GM19438 (cell line): Measurements from ENCODE around the gene FAM241A.
"Not testable (repeated sequence)": the region's sequence is repeated elsewhere in the genome, so short reads cannot be mapped to it uniquely, and the experiment has no call there.

Experiments
- ATAC-seq: cut with Tn5 transposase; IDR thresholded peaks from one replicate; pipeline ENCODE4 v1.9.1; 2021; ENCODE audit warnings: low read depth; ENCODE audit not compliant: unreplicated experiment

Gene FAM241A

GRCh38 chr4:112130906-112131305 lies 14.3 kb upstream of the FAM241A start:
- ATAC-seq = no peak

GRCh38 chr4:112136551-112136950 lies 8.7 kb upstream of the FAM241A start:
- no peak for ATAC-seq

DNA sequence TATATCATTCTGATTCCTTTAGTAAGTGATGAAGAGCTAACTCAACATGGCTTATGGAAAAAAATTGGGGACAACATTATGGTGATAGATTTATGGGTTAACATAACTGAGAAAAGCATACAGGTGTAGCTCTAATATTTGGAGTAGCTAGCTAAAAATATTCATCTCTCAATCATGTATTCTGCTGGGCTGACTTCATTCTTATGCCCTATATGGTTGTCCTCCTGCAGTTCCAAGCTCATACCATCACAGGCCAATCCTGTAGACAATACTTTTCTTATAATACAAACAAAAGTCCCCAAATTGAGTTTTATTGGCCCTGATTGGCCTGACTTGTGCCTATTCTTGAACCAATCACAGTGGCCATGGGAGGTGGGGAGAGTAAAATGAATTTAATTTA lies 6.7 kb upstream of the FAM241A start:
- no peak for ATAC-seq

GRCh38 chr4:112140536-112140935 lies 4.7 kb upstream of the FAM241A start:
- no peak for ATAC-seq

GRCh38 chr4:112141366-112142138 lies 3.7 kb upstream of the FAM241A start:
- ATAC-seq = no peak

GRCh38 chr4:112142182-112142581 lies 3.1 kb upstream of the FAM241A start:
- no peak for ATAC-seq

GRCh38 chr4:112143781-112144180 lies 1.5 kb upstream of the FAM241A start:
- ATAC-seq = no peak

GRCh38 chr4:112144546-112145325 lies 518 bp upstream of the FAM241A start:
- no peak for ATAC-seq

- ATAC-seq = peak; percentile 50
Observed at GRCh38 chr4:112145790-112146501, 692 bp downstream of the FAM241A start.

DNA sequence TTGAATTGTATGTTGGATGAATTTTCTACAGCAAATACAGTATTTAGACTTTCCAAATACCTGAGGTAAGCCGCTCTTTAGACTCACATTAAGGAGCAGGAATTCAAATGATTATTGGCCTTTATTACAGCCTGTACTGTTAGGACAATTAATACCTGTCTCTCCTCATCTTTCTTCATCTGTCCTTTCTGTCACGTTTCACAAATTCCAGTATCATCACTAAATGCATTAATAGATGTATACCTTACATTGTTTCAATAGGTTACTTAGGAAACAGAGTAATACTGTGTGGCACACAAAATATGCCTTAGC lies 1.2 kb downstream of the FAM241A start:
- ATAC-seq = no peak

DNA sequence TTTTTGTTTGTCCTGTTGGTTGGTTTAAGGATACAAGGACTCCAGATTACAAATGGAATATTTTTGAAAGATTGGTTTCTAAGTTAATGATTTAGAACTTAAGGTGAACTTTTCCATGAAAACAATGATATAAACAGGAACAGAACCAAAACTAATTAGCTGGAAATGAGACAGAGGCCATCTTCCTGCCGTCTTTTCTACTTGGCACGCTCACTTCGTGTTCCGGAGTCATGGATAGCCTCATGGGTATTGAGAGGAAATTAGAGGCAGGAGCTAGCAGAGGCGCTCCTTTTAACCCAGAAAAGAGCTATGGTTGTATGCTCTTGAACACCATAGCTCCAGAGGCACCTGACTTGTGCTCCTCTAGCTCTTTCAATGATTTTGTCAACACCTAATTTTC lies 2.4 kb downstream of the FAM241A start:
- no peak for ATAC-seq

- ATAC-seq = no peak
Observed at GRCh38 chr4:112150920-112151319, 5.7 kb downstream of the FAM241A start.

DNA sequence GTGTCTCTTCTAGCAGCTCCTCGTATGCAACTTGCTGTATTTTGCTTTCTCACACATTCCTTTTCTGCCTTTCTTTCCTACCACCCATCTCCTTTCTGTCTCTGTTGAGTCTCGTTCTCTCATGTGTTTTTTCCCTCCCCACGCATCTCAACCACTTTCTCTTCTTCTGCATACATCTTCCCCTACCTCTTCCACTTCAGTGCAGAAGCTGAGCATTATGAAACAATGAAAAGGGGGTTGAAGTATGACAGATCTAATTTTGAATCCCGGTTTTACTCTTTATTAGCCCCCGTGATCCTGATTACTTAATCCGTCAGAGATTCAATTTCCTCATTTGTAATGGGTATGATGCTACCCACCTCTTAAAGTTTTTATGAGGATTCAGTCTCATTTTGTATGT lies 7.3 kb downstream of the FAM241A start:
- ATAC-seq = no peak

DNA sequence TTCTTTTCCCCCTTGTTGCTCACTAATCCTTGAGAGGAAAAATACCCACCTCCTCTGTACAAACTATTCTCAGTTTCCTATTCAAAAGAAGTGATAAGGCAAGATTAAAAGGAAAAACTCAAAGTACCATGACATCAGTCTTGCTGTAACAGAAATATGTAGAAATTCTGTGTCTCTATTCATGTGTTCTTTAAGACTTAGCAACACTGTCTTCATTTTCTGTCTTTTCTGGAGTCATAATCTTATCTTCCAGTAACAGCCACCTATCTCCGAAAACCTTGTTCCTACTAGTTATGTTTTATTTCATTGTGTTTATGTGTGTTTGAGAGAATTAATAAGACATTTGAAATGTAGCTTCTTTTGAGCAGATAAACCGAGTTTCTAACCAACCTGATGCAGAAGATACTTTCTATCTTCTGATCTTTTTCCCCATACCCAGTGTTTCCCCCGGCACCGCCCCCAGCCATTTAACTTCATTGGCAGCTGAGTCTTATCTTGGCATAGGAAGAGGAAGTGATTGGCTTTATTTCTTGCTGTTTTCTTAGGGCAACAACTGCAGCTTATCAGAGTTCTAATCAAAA lies 8.0 kb downstream of the FAM241A start:
- no peak for ATAC-seq

DNA sequence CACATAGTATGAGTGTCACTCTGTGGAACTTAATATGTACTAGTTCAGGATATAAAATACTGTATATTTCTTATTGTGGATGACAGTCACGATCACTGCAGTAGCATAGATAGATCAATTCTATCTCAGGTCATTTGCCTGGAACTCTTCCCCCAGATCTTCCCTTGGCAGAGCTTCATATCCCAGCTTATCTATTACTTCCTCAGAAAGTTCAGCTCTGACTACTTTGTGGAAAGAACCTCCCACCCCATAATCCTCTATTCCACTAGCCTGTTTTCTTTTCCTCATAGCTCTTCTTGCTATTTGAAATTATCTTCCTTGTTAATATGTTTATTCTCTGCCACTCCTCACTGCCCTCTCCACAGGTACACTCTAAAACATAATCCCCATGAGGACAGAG lies 10.9 kb downstream of the FAM241A start:
- ATAC-seq = no peak

DNA sequence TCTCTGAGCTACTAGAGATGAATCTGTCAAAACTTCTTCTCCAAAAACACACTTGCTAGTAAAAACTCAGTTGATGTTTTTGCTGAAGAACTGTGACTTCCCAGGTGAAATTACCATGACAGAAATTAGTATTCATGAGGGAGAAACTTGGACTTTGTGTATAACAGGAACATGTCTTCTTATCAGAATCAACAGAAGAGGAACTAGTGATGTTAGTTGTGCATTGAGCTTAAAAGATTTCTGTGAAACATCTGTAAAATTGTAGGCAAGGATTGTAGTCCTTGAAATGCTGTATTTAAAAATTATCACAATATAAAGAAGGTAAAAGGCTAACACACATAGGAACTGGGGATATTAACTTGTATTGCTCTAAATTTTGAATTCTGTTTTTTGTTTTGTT lies 11.3 kb downstream of the FAM241A start:
- no peak for ATAC-seq

DNA sequence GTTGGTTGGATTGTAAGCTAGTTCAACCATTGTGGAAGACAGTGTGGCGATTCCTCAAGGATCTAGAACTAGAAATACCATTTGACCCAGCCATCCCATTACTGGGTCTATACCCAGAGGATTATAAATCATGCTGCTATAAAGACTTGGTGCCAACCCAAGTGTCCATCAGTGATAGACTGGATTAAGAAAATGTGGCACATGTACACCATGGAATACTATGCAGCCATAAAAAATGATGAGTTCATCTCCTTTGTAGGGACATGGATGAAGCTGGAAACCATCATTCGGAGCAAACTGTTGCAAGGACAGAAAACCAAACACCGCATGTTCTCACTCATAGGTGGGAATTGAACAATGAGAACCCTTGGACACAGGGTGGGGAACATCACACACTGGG lies 18.5 kb downstream of the FAM241A start:
- not testable (repeated sequence) for ATAC-seq

DNA sequence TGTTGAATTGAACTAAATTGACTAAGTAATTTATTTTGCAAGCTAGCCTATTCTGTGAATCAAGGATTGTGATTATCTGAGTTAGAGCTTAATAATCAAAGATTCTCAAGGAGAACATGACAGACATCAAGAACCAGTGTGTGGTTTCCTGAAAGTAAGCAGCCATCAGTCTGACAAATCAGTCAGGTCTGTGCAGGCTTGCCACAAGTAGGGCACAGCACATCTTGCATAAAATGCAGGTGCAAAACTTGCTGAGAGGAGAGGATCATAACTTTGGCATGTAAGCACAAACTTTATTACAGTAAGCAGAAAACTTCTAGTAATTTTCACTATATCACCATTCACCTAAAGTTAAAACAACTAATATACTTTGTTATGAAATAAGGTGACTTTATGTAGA lies 22.5 kb downstream of the FAM241A start:
- no peak for ATAC-seq

GRCh38 chr4:112168719-112169500 lies 23.7 kb downstream of the FAM241A start:
- no peak for ATAC-seq

GRCh38 chr4:112170451-112170993 lies 25.3 kb downstream of the FAM241A start:
- no peak for ATAC-seq
